IMR-90 (cell line): ENCODE data around the gene FBXL7.

Experiments used
- CEBPB ChIP-seq: IDR thresholded peaks from 2 replicates; pipeline ENCODE4 v1.6.1; 2012; ENCODE audit warnings: low read depth, low read length, improper control_type of control experiment
- MAFK ChIP-seq: IDR thresholded peaks from 2 replicates; pipeline ENCODE4 v1.6.1; 2012; ENCODE audit warnings: low read depth, low read length, improper control_type of control experiment
- POLR2A ChIP-seq: IDR thresholded peaks from 2 replicates; pipeline ENCODE4 v1.6.1; 2012; ENCODE audit warnings: mild to moderate bottlenecking, low read depth, low read length
- SMC3 ChIP-seq: fragments of 150-350 bp; IDR thresholded peaks from 2 replicates; pipeline ENCODE4 v1.6.1; 2016; ENCODE audit warnings: low read depth, mild to moderate bottlenecking, antibody characterized with exemption, low read length, moderate library complexity
- TF ChIP-seq, protein P1 (sequence below): conservative IDR thresholded peaks from 2 replicates; pipeline ENCODE4 v1.5.1; 2012; ENCODE audit warnings: mild to moderate bottlenecking, low read depth, low read length, improper control_type of control experiment
- TF ChIP-seq, protein P2 (sequence below): fragments of 150-350 bp; IDR thresholded peaks from 2 replicates; pipeline ENCODE4 v1.6.1; 2017; ENCODE audit warnings: mild to moderate bottlenecking, antibody characterized with exemption, low read length, low read depth

DNA sequence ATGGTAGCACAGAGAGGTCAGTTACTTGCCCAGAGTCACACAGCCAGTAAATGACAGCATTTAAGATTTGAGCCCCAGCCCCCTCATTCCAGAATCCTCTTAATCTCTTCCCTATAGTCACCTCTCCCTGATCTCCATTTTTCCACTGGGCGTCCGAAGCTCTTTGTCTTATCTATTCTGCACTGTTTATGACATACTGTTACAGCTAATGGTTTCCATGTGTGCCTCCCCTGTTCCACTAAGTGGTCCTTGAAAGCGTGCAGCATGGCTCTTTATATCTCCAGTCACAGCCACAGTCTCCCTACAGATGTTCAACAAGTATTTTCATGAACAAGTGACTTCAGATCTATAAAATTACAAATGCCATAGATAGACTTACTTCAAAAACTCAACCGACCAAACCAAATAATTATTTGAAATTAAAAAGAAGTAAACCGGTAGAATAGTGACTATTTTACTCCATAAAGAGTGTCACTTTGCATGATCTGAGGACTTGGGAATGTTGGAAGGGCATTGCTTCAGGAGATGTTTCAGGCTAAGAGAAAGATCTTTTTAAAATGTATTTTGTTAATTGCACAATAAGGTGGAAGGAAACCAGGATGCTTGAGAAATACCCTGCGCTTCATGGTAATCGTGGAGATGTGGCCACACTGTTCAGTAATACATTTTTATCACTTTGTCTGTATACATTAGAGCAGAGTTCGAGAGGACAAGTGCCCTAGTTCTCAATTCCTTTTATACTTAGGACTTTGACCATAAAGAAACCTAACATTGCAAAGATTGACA, 237.2 kb downstream of the FBXL7 start:
- TF ChIP-seq, protein P1, sequence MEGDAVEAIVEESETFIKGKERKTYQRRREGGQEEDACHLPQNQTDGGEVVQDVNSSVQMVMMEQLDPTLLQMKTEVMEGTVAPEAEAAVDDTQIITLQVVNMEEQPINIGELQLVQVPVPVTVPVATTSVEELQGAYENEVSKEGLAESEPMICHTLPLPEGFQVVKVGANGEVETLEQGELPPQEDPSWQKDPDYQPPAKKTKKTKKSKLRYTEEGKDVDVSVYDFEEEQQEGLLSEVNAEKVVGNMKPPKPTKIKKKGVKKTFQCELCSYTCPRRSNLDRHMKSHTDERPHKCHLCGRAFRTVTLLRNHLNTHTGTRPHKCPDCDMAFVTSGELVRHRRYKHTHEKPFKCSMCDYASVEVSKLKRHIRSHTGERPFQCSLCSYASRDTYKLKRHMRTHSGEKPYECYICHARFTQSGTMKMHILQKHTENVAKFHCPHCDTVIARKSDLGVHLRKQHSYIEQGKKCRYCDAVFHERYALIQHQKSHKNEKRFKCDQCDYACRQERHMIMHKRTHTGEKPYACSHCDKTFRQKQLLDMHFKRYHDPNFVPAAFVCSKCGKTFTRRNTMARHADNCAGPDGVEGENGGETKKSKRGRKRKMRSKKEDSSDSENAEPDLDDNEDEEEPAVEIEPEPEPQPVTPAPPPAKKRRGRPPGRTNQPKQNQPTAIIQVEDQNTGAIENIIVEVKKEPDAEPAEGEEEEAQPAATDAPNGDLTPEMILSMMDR = no peak
- no peak for TF ChIP-seq MAFK
- TF ChIP-seq, protein P2, sequence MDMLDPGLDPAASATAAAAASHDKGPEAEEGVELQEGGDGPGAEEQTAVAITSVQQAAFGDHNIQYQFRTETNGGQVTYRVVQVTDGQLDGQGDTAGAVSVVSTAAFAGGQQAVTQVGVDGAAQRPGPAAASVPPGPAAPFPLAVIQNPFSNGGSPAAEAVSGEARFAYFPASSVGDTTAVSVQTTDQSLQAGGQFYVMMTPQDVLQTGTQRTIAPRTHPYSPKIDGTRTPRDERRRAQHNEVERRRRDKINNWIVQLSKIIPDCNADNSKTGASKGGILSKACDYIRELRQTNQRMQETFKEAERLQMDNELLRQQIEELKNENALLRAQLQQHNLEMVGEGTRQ = no peak
- no peak for TF ChIP-seq SMC3
- TF ChIP-seq CEBPB = peak; percentile 82
- TF ChIP-seq POLR2A = no peak
